HG03521 (cell line): ENCODE results near the gene PBX4.

ENCODE experiments used
- ATAC-seq: cut with Tn5 transposase; IDR thresholded peaks from one replicate; pipeline ENCODE4 v1.9.1; 2021; ENCODE audit warnings: mild to moderate bottlenecking, moderate library complexity; ENCODE audit not compliant: unreplicated experiment

Gene PBX4

GRCh38 chr19:19541616-19542015 lies 76.9 kb downstream of the PBX4 start:
- ATAC-seq: no peak

DNA sequence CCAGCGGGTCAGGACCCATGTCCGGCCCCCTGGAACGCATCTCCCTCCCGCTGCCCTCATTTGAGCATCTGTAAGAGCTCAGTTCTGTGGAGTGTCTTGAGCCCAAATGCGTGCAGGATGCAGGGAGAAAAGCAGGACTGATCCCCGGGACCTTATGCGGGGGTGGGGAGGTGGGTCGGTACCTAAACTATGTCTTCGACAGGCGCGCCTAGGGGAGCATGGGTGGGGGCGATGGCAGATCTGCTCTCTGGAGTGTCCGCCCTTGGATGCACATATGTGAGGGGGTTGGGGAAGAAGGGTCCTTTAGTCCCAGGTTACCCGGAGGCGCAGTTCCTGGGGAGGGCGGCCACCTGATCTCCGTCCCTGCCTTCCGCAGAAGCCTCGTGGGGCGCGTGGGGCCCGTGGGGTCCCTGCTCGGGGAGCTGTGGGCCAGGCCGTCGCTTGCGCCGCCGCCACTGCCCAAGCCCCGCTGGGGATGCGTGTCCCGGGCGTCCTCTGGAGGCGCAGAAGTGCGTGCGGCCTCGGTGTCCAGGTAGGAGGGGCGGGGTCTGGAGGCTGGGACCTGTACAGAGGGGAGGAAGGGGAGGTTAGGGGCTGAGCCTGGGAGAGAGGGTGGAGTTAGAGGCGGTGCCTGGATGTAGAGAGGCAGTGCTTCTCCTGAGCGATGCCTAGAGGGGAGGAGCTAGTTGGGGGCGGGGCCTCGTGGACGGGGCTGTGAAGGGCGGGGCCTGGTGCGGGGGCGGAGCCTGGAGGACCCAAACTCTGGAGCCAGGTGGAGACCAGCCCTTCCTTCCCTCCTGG lies 77.6 kb downstream of the PBX4 start:
- ATAC-seq: peak; percentile 57

DNA sequence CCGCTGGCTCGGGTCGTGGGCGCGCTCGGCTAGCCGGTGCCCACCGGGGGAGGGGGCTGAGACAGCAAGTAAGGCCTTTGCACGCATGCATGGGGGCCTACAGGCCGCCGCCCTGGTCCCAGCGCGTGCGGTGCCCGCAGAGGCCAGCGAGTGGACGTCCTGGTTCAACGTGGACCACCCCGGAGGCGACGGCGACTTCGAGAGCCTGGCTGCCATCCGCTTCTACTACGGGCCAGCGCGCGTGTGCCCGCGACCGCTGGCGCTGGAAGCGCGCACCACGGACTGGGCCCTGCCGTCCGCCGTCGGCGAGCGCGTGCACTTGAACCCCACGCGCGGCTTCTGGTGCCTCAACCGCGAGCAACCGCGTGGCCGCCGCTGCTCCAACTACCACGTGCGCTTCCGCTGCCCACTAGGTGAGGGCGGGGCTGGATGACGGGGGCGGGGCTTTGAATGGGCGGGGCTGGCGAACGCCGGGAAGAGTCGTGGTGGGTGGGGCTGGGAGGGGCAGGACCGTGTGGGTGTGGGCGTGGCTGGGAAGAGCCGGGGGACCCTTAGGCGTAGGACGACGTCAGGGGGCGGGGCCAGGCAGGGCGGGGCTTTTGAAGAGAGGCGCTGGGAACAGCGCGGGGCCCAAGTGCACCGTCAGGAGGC lies 78.3 kb downstream of the PBX4 start:
- ATAC-seq: no peak

GRCh38 chr19:19539698-19540063 lies 78.8 kb downstream of the PBX4 start:
- no peak for ATAC-seq

GRCh38 chr19:19538785-19539166 lies 79.7 kb downstream of the PBX4 start:
- ATAC-seq: no peak

- ATAC-seq: no peak
Measured at GRCh38 chr19:19538061-19538784, 80.3 kb downstream of the PBX4 start, which contains the start of gene CILP2. CILP2 (plus strand) TSS chr19:19538265; CDS start chr19:19538350, 85 bp downstream.

DNA sequence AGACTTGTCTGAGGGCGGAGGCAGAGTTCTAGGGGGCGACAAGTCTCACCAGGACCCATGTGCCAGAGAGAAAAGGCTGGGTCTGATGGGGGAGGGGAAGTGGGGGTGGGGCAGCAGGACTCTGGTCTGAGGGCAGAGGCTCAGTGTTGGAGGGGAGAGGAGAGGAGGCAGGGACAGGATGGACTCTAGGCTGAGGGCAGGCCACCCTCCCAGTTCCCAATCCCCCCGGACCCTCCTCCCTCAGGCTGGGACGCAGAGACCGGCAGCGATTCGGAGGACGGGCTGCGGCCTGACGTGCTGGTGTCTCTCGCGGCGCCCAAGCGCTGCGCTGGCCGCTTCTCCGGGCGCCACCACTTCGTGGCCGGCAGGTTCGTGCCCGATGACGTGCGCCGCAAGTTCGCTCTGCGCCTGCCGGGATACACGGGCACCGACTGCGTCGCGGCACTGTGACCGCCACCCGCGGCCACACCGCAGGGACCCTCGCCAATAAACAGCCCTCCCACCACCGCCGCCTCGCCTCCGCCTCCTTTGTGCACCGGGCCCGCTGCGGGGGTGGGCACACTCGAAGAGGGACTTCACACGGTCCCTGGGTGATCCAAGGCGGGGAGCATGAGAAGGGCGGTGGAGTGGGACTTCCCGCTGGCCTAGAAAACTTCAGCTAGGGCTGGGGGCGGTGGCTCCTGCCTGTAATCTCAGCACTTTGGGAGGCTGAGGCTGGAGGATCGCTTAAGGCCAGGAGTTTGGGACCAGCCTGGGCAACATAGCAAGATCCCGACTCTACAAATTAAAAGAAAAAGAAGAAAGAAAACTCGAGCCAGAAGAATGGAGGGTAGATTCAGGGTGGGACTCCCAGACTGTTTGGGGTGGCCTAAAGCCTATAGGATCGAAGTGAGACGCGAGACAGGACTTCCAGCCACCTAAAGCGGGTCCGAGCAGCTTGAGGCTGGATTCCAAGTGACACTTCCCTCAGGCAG lies 81.1 kb downstream of the PBX4 start:
- ATAC-seq: no peak

DNA sequence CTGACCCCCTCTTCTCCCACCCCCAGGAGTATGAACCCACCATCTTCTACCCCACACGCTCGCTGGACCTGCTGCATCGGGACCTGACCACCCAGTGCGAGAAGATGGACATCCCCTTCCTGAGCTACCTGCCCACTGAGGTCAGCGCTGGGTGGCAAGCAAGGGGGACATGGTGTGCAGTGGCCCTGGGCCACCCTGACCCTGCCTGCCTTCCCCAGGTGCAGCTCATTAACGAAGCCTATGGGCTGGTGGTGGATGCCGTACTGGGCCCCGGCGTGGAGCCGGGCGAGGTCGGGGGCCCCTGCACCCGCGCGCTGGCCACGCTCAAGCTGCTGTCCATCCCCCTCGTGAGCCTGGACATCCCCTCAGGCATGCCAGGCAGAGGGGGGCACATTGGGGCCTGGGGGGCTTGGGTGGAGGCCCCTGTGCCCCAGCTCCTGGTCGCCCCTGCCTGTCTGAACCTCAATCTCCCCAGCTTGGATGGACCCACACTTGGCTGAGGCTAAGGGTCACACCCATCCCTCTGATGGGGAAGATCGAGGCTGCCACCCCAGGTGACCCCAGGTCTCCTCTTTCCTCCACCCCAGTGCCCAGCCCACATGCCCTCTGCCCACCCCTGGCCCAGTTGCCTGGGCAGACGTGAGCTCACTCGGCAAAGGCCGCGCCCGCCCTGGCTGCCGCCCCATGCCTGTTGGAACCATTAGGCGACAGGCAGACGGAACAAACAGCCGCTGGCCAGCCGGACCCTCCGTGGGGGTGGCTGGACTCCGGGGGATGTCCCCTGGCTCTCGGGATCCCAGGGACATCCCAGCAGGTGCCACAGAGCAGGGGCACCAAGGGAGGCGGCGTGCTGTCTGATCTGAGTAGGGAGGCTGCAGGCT lies 82.9 kb downstream of the PBX4 start:
- ATAC-seq: no peak

DNA sequence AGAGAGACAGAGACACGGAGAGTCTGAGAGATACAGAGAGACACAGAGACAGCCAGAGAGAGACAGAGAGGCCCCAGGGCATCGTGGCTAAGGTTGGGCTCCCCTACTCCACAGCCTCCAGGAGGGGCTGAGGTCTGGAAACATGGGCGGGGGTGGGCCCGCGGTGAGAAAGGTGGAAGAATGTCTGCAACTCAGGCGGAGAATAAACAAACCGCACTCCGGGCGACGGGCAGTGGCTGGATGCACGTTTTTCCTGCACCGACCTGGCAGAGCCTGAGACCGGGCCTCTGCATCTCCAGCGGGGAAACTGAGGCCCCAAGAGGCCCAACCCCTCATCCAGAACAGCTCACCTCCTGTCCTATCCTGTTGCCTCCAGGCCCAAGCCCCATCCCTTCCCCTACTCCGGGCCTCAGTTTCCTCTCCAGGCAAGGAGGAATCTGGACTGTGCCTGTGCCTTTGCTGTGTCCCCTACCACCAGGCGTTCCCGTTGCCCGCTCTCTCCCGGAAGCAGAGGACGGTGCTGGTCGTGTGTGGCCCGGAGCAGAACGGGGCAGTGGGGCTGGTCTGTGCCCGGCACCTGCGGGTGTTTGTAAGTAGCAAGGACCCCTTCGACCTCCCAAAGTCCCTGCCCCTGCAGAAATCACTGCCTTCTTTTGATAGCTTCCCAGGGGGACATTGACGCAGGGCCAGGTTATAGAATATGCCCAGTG lies 83.8 kb downstream of the PBX4 start:
- ATAC-seq: no peak

GRCh38 chr19:19533841-19534240 lies 84.6 kb downstream of the PBX4 start:
- no peak for ATAC-seq

DNA sequence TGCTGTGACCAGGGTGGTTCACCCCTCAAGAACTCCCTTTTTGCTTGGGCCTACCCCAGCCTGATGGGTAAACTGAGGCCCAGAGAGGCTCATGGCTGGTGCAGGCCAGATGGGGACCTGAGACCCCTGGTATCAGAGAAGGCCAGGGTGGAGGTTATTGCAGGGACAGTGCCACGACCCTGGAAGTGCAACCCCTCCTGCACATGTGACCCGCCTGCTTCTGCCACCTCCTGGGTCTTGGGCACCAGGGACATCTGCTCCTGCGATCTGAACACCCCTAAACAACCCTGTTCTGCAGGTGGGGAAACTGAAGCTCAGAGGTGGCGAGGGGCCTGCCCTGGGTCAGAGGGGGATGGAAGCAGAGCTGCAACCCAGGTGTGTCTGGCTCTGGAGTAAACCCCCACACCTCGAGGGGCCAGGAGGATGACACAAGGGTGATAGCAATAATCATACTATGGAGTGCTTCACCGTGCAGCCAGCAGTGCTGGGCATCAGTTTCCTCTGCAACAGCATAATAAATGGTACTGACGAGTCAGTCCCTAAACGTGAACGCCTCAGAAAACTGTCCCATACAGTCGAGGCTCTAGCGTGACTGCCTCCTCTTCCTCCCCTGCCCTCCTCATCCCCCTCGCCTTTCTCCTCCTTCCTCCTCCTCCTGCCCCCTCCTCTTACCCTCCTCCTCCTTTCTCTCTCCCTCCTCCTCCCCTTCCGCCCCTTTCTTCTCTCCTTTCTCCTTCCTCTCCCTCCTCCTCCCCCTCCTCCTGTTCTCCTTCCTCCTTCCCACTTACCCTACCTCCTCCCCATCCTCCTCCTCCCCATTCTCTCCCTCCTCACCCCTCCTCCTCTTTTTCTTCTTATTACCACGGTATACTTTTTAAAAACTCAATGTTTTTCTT lies 85.4 kb downstream of the PBX4 start:
- ATAC-seq: no peak

- ATAC-seq: no peak
Measured at GRCh38 chr19:19531951-19532805, 86.3 kb downstream of the PBX4 start.

- no peak for ATAC-seq
Measured at GRCh38 chr19:19530889-19531288, 87.6 kb downstream of the PBX4 start.

GRCh38 chr19:19530423-19530804 lies 88.1 kb downstream of the PBX4 start:
- no peak for ATAC-seq

DNA sequence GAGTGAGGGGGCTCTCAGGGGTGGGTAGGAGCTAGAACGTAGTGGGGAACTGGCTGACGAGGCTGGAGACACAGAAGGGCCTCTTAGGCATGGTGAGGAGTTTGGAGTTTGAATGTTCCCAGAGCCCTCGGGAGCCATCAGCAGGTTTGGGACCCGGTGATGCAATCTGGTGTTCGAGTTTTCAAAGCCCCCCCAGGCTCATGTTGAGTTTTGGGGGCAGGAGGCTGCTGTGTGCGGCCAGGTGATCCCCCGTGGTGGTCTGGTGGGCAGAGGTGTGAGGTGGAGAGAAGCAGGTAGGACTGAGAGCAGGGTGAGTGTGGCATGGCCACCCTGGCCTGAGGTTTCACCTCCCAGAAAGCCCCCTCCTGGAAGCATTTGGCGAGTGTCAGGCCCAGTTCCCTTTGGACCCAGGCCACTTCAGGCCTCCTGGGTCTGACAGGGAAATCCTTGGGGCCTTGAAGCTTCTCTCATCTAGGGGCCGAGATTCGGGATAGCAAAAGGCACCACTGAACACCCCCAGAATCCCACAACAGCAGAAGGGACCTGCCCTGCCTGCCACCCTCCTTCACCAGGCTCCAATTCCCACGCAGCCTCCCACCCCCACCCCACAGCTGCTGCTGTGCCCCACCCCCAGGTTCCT lies 88.6 kb downstream of the PBX4 start:
- ATAC-seq: no peak

DNA sequence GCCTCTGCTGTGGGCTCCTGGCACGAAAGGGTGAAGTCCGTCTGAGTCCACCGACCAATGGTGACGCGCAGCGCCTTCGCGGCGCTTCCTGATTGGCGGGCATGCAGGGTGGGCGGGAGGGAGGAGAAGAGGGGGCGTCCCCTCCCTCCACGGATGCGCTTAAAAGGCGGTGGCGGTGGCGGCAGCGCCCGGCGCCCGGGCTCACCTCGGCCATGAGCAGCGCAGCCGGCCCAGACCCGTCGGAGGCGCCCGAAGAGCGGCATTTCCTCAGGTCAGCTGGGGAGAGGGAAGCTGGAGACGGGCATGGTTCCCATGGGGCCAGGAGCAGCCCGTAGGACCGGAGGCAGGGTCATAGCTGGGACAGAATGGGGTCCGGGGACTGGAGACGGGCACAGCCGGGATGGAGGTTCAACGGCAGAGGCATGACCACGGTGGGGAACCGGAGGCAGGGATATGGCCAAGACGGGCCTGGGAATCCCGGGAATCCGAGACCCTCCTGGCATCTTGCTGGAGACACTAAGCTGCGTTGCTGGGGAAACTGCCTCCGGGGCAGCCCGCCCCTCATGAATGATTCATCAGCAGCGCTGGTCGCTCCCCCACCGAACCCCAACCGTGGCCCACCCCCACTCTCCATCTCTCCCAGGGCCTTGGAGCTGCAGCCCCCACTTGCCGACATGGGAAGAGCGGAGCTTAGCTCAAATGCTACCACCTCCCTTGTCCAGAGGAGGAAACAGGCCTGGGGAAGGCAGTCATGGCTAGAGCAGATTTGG lies 89.6 kb downstream of the PBX4 start, which contains the start of gene YJEFN3:
YJEFN3 (plus strand) TSS at position 191 of the 770 bp plus-strand sequence; CDS start at position 213, 22 bp downstream.
- ATAC-seq: no peak
